Measurements from ENCODE around the gene ATXN7L1.

Gene ATXN7L1

GRCh38 chr7:105876091-105876963, at the start of gene ATXN7L1:
Gene ATXN7L1 (minus strand): TSS chr7:105876599. CDS start chr7:105876558, 41 bp downstream.
- TF ChIP-seq GATA2 (IDR thresholded peaks at IDR 0.05; ENCODE audit: low read depth, low read length) (no peak), GATA3 (IDR thresholded peaks at IDR 0.05; ENCODE audit: low read depth, low read length) (no peak)

GRCh38 chr7:105926131-105926530, 49.7 kb upstream of the ATXN7L1 start:
- TF ChIP-seq GATA2 (IDR thresholded peaks at IDR 0.05; ENCODE audit: low read depth, low read length) (no peak), GATA3 (IDR thresholded peaks at IDR 0.05; ENCODE audit: low read depth, low read length) (no peak)

- no peak for TF ChIP-seq GATA3 (IDR thresholded peaks at IDR 0.05; ENCODE audit: low read depth, low read length)
- no peak for TF ChIP-seq GATA2 (IDR thresholded peaks at IDR 0.05; ENCODE audit: low read depth, low read length)
These were observed 48.5 kb upstream of the ATXN7L1 start for GRCh38 chr7:105924945-105925344.

- TF ChIP-seq GATA3 (IDR thresholded peaks at IDR 0.05; ENCODE audit: low read depth, low read length) (no peak), GATA2 (IDR thresholded peaks at IDR 0.05; ENCODE audit: low read depth, low read length) (no peak)
These were observed 44.4 kb upstream of the ATXN7L1 start for GRCh38 chr7:105920766-105921165.

- TF ChIP-seq GATA2 (IDR thresholded peaks at IDR 0.05; ENCODE audit: low read depth, low read length) (no peak), GATA3 (IDR thresholded peaks at IDR 0.05; ENCODE audit: low read depth, low read length) (no peak)
These were observed 41.3 kb upstream of the ATXN7L1 start for GRCh38 chr7:105917659-105918058.

GRCh38 chr7:105916603-105917002, 40.2 kb upstream of the ATXN7L1 start:
- no peak for TF ChIP-seq GATA2 (IDR thresholded peaks at IDR 0.05; ENCODE audit: low read depth, low read length)
- no peak for TF ChIP-seq GATA3 (IDR thresholded peaks at IDR 0.05; ENCODE audit: low read depth, low read length)

GRCh38 chr7:105913947-105914346, 37.5 kb upstream of the ATXN7L1 start:
- no peak for TF ChIP-seq GATA2 (IDR thresholded peaks at IDR 0.05; ENCODE audit: low read depth, low read length)
- TF ChIP-seq GATA3 (IDR thresholded peaks at IDR 0.05; ENCODE audit: low read depth, low read length), result no peak

- TF ChIP-seq GATA3 (IDR thresholded peaks at IDR 0.05; ENCODE audit: low read depth, low read length), result no peak
- no peak for TF ChIP-seq GATA2 (IDR thresholded peaks at IDR 0.05; ENCODE audit: low read depth, low read length)
These were observed 35.7 kb upstream of the ATXN7L1 start for GRCh38 chr7:105911961-105912575.

- TF ChIP-seq GATA2 (IDR thresholded peaks at IDR 0.05; ENCODE audit: low read depth, low read length) (no peak), GATA3 (IDR thresholded peaks at IDR 0.05; ENCODE audit: low read depth, low read length) (no peak)
These were observed 33.8 kb upstream of the ATXN7L1 start for GRCh38 chr7:105910172-105910571.

- TF ChIP-seq GATA2 (IDR thresholded peaks at IDR 0.05; ENCODE audit: low read depth, low read length) (no peak), GATA3 (IDR thresholded peaks at IDR 0.05; ENCODE audit: low read depth, low read length) (no peak)
These were observed 33.3 kb upstream of the ATXN7L1 start for GRCh38 chr7:105909742-105910141.

- no peak for TF ChIP-seq GATA2 (IDR thresholded peaks at IDR 0.05; ENCODE audit: low read depth, low read length)
- TF ChIP-seq GATA3 (IDR thresholded peaks at IDR 0.05; ENCODE audit: low read depth, low read length), result no peak
These were observed 30.9 kb upstream of the ATXN7L1 start for GRCh38 chr7:105907129-105907846.

- TF ChIP-seq GATA2 (IDR thresholded peaks at IDR 0.05; ENCODE audit: low read depth, low read length), result no peak
- TF ChIP-seq GATA3 (IDR thresholded peaks at IDR 0.05; ENCODE audit: low read depth, low read length), result no peak
These were observed 30.3 kb upstream of the ATXN7L1 start for GRCh38 chr7:105906695-105907094.

GRCh38 chr7:105905910-105906568, 29.6 kb upstream of the ATXN7L1 start:
- no peak for TF ChIP-seq GATA3 (IDR thresholded peaks at IDR 0.05; ENCODE audit: low read depth, low read length)
- TF ChIP-seq GATA2 (IDR thresholded peaks at IDR 0.05; ENCODE audit: low read depth, low read length), result no peak

Data from SH-SY5Y (cell line).